NCI-H345 treated with DMSO at 0.1 percent for 48 hours (cell line): Measurements from ENCODE around the gene ZNF205.
"Not testable (repeated sequence)": the region's sequence is repeated elsewhere in the genome, so short reads cannot be mapped to it uniquely, and the experiment has no call there.

ENCODE experiments used
- DNase-seq: peaks from one replicate; lab custom pipeline; 2025; ENCODE audit not compliant: unreplicated experiment; lab: John Stamatoyannopoulos, UW

The ZNF205 gene

GRCh38 chr16:3112058-3112880, at the start of gene ZNF205:
Gene ZNF205 (plus strand): TSS chr16:3112586. CDS start chr16:3113431, 845 bp downstream.
- DNase-seq = peak; percentile 65

- no peak for DNase-seq
Observed at GRCh38 chr16:3063625-3064386, 48.6 kb upstream of the ZNF205 start.

GRCh38 chr16:3065069-3065741, 47.2 kb upstream of the ZNF205 start, which contains the start of gene IL32:
Gene IL32 (plus strand): TSS chr16:3065640. CDS start chr16:3065812, 172 bp downstream.
- no peak for DNase-seq

- DNase-seq = no peak
Observed at GRCh38 chr16:3065742-3066439, 46.5 kb upstream of the ZNF205 start.

GRCh38 chr16:3066440-3066748, 46.0 kb upstream of the ZNF205 start:
- no peak for DNase-seq

- DNase-seq = no peak
Observed at GRCh38 chr16:3068487-3068886, 43.9 kb upstream of the ZNF205 start.

GRCh38 chr16:3069146-3069545, 43.2 kb upstream of the ZNF205 start:
- not testable (repeated sequence) for DNase-seq

- no peak for DNase-seq
Observed at GRCh38 chr16:3070608-3071111, 41.7 kb upstream of the ZNF205 start.

- no peak for DNase-seq
Observed at GRCh38 chr16:3071655-3072054, 40.7 kb upstream of the ZNF205 start.

- not testable (repeated sequence) for DNase-seq
Observed at GRCh38 chr16:3072148-3072547, 40.2 kb upstream of the ZNF205 start.

GRCh38 chr16:3072576-3073263, 39.7 kb upstream of the ZNF205 start:
- DNase-seq = not testable (repeated sequence)

- DNase-seq = no peak
Observed at GRCh38 chr16:3073448-3073847, 38.9 kb upstream of the ZNF205 start.

GRCh38 chr16:3074860-3075522, 37.4 kb upstream of the ZNF205 start:
- no peak for DNase-seq

GRCh38 chr16:3075523-3075915, 36.9 kb upstream of the ZNF205 start:
- no peak for DNase-seq

- DNase-seq = not testable (repeated sequence)
Observed at GRCh38 chr16:3075946-3076345, 36.4 kb upstream of the ZNF205 start.

- no peak for DNase-seq
Observed at GRCh38 chr16:3076577-3076976, 35.8 kb upstream of the ZNF205 start.

- no peak for DNase-seq
Observed at GRCh38 chr16:3080024-3080423, 32.4 kb upstream of the ZNF205 start.

- not testable (repeated sequence) for DNase-seq
Observed at GRCh38 chr16:3081957-3082356, 30.4 kb upstream of the ZNF205 start.

GRCh38 chr16:3083408-3083807, 29.0 kb upstream of the ZNF205 start:
- DNase-seq = not testable (repeated sequence)

GRCh38 chr16:3084491-3084890, 27.9 kb upstream of the ZNF205 start:
- DNase-seq = no peak
